K562 (cell line): Measurements from ENCODE around the gene ZEB2. TPM values are rescaled to one million over a fixed set of nuclear protein-coding genes. Genes with fewer than 3 reads are reported as not detected.

Experiments
- ATAC-seq: fragments of 200-7000 bp; cut with Tn5 transposase; 3 replicates; pipeline ENCODE4 v1.9.1; 2020; ENCODE audit warnings: moderate library complexity
- BruUV-seq: library from RNA; stranded (reverse); fragments of 400-500 nt; replicated peaks from 2 replicates; lab custom pipeline; 2021; lab: Mats Ljungman, UMichigan
- CTCF ChIA-PET: fragments of 300-600 bp; formaldehyde crosslinking; extraction: SDS; loops from one replicate; lab custom pipeline; 2021; ENCODE audit warnings: low intra/inter-chr PET ratio; lab: Yijun Ruan, JAX
- POLR2A ChIA-PET: fragments of 300-600, 350-650 bp; sonication (Branson Sonifier 250); formaldehyde crosslinking; extraction: SDS; loops from one replicate; lab custom pipeline; 2021; ENCODE audit warnings: antibody characterized with exemption, inconsistent platforms; lab: Yijun Ruan, JAX
- DNase-seq, 4 experiments: peaks; one replicate each; pipeline versions ENCODE4 v3.0.0 to v3.0.0-alpha.2; 2011 to 2018; ENCODE audit warnings: low spot score in 3 of 4, mixed read lengths in 3 of 4; ENCODE audit errors: extremely low read depth in 1 of 4
- FAIRE-seq: peaks from 2 replicates; lab custom pipeline; 2011; peaks lifted over from hg19 to GRCh38; lab: Jason Lieb, UNC
- H2AFZ ChIP-seq: 2 replicates; pipeline ENCODE4 v1.6.0; 2011; ENCODE audit warnings: low read depth, low read length, control low read depth, inconsistent platforms
- H3K27ac ChIP-seq: fragments of 200-600 bp; 3 replicates; pipeline ENCODE4 v1.8.0; 2011; ENCODE audit warnings: low read depth, mild to moderate bottlenecking, control low read depth, inconsistent platforms, low read length, moderate library complexity, mixed read lengths; ENCODE audit errors: extremely low read depth
- H3K27me3 ChIP-seq, 2 experiments: fragments of 300-600 bp in 1 of 2; 2 replicates in 1 of 2; 3 replicates in 1 of 2; pipeline versions ENCODE4 v1.6.0 to v1.8.0; 2011; ENCODE audit warnings: inconsistent platforms in 2 of 2, low read length in 2 of 2, mild to moderate bottlenecking in 1 of 2, mixed read lengths in 1 of 2, moderate library complexity in 1 of 2; ENCODE audit not compliant: control insufficient read depth in 2 of 2, insufficient read depth in 2 of 2
- H3K36me3 ChIP-seq: fragments of 300-600 bp; 3 replicates; pipeline ENCODE4 v1.8.0; 2011; ENCODE audit warnings: mild to moderate bottlenecking, low read length, inconsistent platforms; ENCODE audit not compliant: control insufficient read depth, insufficient read depth
- H3K4me1 ChIP-seq, 2 experiments: fragments of 200-600 bp in 1 of 2; replicated peaks in 1 of 2; 2 replicates in 1 of 2; 3 replicates in 1 of 2; pipeline versions ENCODE4 v1.5.1 to v1.8.0; 2011; ENCODE audit warnings: inconsistent platforms in 2 of 2, low read length in 2 of 2, mild to moderate bottlenecking in 1 of 2, mixed read lengths in 1 of 2, moderate library complexity in 1 of 2; ENCODE audit not compliant: control insufficient read depth in 2 of 2, insufficient read depth in 2 of 2
- H3K4me2 ChIP-seq: 2 replicates; pipeline ENCODE4 v1.6.1; 2011; ENCODE audit warnings: low read length, control low read depth, inconsistent platforms, mixed read lengths; ENCODE audit not compliant: insufficient read depth
- H3K4me3 ChIP-seq: fragments of 200-600 bp; sonication (generic), shearing (Covaris generic); 2 replicates; pipeline ENCODE4 v1.5.1; 2016; ENCODE audit warnings: control low read depth, inconsistent platforms
- H3K79me2 ChIP-seq: fragments of 200-600 bp; 3 replicates; pipeline ENCODE4 v1.8.0; 2011; ENCODE audit warnings: low read length, inconsistent platforms; ENCODE audit not compliant: control insufficient read depth, insufficient read depth
- H3K9ac ChIP-seq, 2 experiments: 2 replicates each; pipeline versions ENCODE4 v1.6.0 to v1.6.1; 2011; ENCODE audit warnings: low read depth in 2 of 2, low read length in 2 of 2, control low read depth in 1 of 2, inconsistent platforms in 1 of 2, mild to moderate bottlenecking in 1 of 2, mixed read lengths in 1 of 2; ENCODE audit not compliant: insufficient read depth in 1 of 2
- H3K9me1 ChIP-seq: one replicate; pipeline ENCODE4 v1.6.0; 2011; ENCODE audit warnings: inconsistent platforms, mild to moderate bottlenecking, low read length, moderate library complexity; ENCODE audit not compliant: control insufficient read depth, insufficient read depth
- H3K9me3 ChIP-seq: replicated peaks from 2 replicates; pipeline ENCODE4 v1.5.1; 2011; ENCODE audit warnings: low read depth, low read length, inconsistent platforms; ENCODE audit not compliant: control insufficient read depth, insufficient read depth
- H4K20me1 ChIP-seq: replicated peaks from 2 replicates; pipeline ENCODE4 v1.6.1; 2011; ENCODE audit warnings: low read length, inconsistent platforms, mixed read lengths; ENCODE audit not compliant: control insufficient read depth, insufficient read depth
- ARID1B ChIP-seq: fragments of 450-650 bp; IDR thresholded peaks from 2 replicates; pipeline ENCODE4 v1.6.1; 2016; ENCODE audit warnings: antibody characterized with exemption, mild to moderate bottlenecking, inconsistent platforms
- CBFA2T2 ChIP-seq: fragments of 450-650 bp; conservative IDR thresholded peaks from 2 replicates; pipeline ENCODE4 v1.6.1; 2017; ENCODE audit warnings: mild to moderate bottlenecking
- CBFA2T3 ChIP-seq: fragments of 450-650 bp; IDR thresholded peaks from 2 replicates; pipeline ENCODE4 v1.6.1; 2017
- CREB1 ChIP-seq, 2 experiments: sonication (generic) in 1 of 2; formaldehyde crosslinking in 1 of 2; IDR thresholded peaks; 2 replicates each; pipeline versions ENCODE4 v1.6.1 to v1.8.0; 2012 to 2022; ENCODE audit warnings: inconsistent platforms in 1 of 2, mild to moderate bottlenecking in 1 of 2, missing genetic modification reagents in 1 of 2, moderate library complexity in 1 of 2
- CTBP1 ChIP-seq: fragments of 450-650 bp; IDR thresholded peaks from 2 replicates; pipeline ENCODE4 v1.6.1; 2016; ENCODE audit warnings: borderline replicate concordance
- DPF2 ChIP-seq: fragments of 450-650 bp; IDR thresholded peaks from 2 replicates; pipeline ENCODE4 v1.6.1; 2016
- EP300 ChIP-seq: IDR thresholded peaks from 2 replicates; pipeline ENCODE4 v1.6.1; 2012; ENCODE audit warnings: low read length, improper control_type of control experiment
- HMGN3 ChIP-seq: IDR thresholded peaks from 2 replicates; pipeline ENCODE4 v1.6.1; 2011; ENCODE audit warnings: borderline replicate concordance, low read depth, mild to moderate bottlenecking, mixed read lengths, low read length; ENCODE audit not compliant: insufficient read length; ENCODE audit errors: extremely low read depth
- NCOA2 ChIP-seq, 2 experiments: fragments of 450-650 bp; IDR thresholded peaks; 2 replicates each; pipeline ENCODE4 v1.6.1; 2018; ENCODE audit warnings: mild to moderate bottlenecking in 2 of 2, moderate library complexity in 1 of 2; ENCODE audit not compliant: partially characterized antibody in 2 of 2
- NCOR1 ChIP-seq: fragments of 450-650 bp; IDR thresholded peaks from 2 replicates; pipeline ENCODE4 v1.6.1; 2016; ENCODE audit warnings: mild to moderate bottlenecking, moderate library complexity
- NFE2 ChIP-seq: IDR thresholded peaks from 2 replicates; pipeline ENCODE4 v1.6.1; 2014; ENCODE audit warnings: antibody characterized with exemption, low read depth
- RFX1 ChIP-seq: fragments of 450-650 bp; IDR thresholded peaks from 2 replicates; pipeline ENCODE4 v1.6.1; 2016; ENCODE audit warnings: mild to moderate bottlenecking, moderate library complexity
- RHOXF2B ChIP-seq: fragments of 250-450 bp; sonication (Bioruptor Pico); conservative IDR thresholded peaks from 2 replicates; pipeline ENCODE4 v1.5.1; 2021
- SETDB1 ChIP-seq: IDR thresholded peaks from one replicate; pipeline ENCODE4 v1.6.1; 2012; ENCODE audit warnings: low read length, control low read depth, inconsistent platforms
- SLC30A9 ChIP-seq: fragments of 250-450 bp; sonication (Bioruptor Pico); IDR thresholded peaks from 2 replicates; pipeline ENCODE4 v1.8.0; 2022; ENCODE audit warnings: mild to moderate bottlenecking, moderate library complexity
- SMARCA4 ChIP-seq: fragments of 450-650 bp; IDR thresholded peaks from 2 replicates; pipeline ENCODE4 v1.6.1; 2016
- SMARCE1 ChIP-seq: fragments of 450-650 bp; IDR thresholded peaks from 2 replicates; pipeline ENCODE4 v1.7.1; 2016; ENCODE audit warnings: mild to moderate bottlenecking
- SOX6 ChIP-seq: fragments of 450-650 bp; IDR thresholded peaks from 2 replicates; pipeline ENCODE4 v1.6.1; 2014; ENCODE audit warnings: mild to moderate bottlenecking
- TAL1 ChIP-seq: fragments of 450-650 bp; IDR thresholded peaks from 2 replicates; pipeline ENCODE4 v1.6.1; 2016; ENCODE audit warnings: mild to moderate bottlenecking
- TCF3 ChIP-seq: sonication (generic); formaldehyde crosslinking; IDR thresholded peaks from 2 replicates; pipeline ENCODE4 v1.4.0; 2020; ENCODE audit warnings: mild to moderate bottlenecking, missing genetic modification reagents
- TEAD4 ChIP-seq, 2 experiments: sonication (generic) in 1 of 2; formaldehyde crosslinking in 1 of 2; IDR thresholded peaks; 2 replicates each; pipeline versions ENCODE4 v1.6.1 to v1.8.0; 2012 to 2022; ENCODE audit warnings: borderline replicate concordance in 1 of 2, inconsistent platforms in 1 of 2, low read length in 1 of 2, mild to moderate bottlenecking in 1 of 2, missing genetic modification reagents in 1 of 2
- TRIM24 ChIP-seq, 2 experiments: fragments of 450-650 bp; IDR thresholded peaks; 2 replicates each; pipeline ENCODE4 v1.6.1; 2016
- ZEB2 ChIP-seq: fragments of 450-650 bp; IDR thresholded peaks from 2 replicates; pipeline ENCODE4 v1.6.1; 2016
- ZKSCAN8 ChIP-seq: fragments of 200-800 bp; sonication (Bioruptor generic); IDR thresholded peaks from 2 replicates; pipeline ENCODE4 v1.6.1; 2016; ENCODE audit warnings: missing genetic modification characterization, missing compliant biosample characterization
- ZNF384 ChIP-seq: IDR thresholded peaks from 2 replicates; pipeline ENCODE4 v1.6.1; 2012; ENCODE audit warnings: low read depth, low read length, improper control_type of control experiment
- WGBS: fragments of 100-300 bp; shearing (Covaris generic); methylation state at CpG from one replicate; pipeline ENCODE4 v1.1.6; 2016; ENCODE audit warnings: low coverage, mixed read lengths; ENCODE audit not compliant: insufficient coverage; ENCODE audit errors: missing lambda C conversion rate; 5-methylcytosine and 5-hydroxymethylcytosine counted together
- in situ Hi-C: fragments of 300-500 bp; cut with MboI; formaldehyde crosslinking; loops from 4 replicates; pipeline ENCODE4 v1.15.0; 2018; ENCODE audit warnings: inconsistent platforms, mixed read lengths
- intact Hi-C: fragments of 100-400 bp; cut with micrococcal nuclease; formaldehyde crosslinking; loops from 2 replicates; pipeline ENCODE4 v1.14.2; 2022
- polyA plus RNA-seq, 8 experiments: library from polyadenylated mRNA; depleted of rRNA in 4 of 8; stranded (reverse) in 5 of 8; unstranded in 3 of 8; fragments of >200 nt; fragmentation: Nextera tagmentation in 2 of 8; fragmentation: Illumina TruSeq in 1 of 8; extraction: Ambion mirVana in 2 of 8; extraction: Trizol in 1 of 8; gene quantifications; 2 replicates each; pipeline versions ENCODE4 v1.2.1 to v1.2.3, GENCODE V29; 2011 to 2014; ENCODE audit warnings: inconsistent platforms in 1 of 8, missing spikeins in 1 of 8
- total RNA-seq, 7 experiments: library from RNA; depleted of rRNA in 6 of 7; stranded (reverse); fragments of >200 nt in 6 of 7; fragmentation: Illumina TruSeq in 2 of 7; extraction: Trizol in 2 of 7; gene quantifications; 2 replicates each; pipeline versions ENCODE4 v1.2.1 to v1.2.3, GENCODE V29; 2011 to 2021; ENCODE audit warnings: low replicate concordance in 1 of 7
- TF ChIP-seq, protein P1 (sequence below): fragments of 250-450 bp; sonication (Bioruptor Pico); IDR thresholded peaks from 2 replicates; pipeline ENCODE4 v1.5.0; 2022; ENCODE audit warnings: mild to moderate bottlenecking

Gene ZEB2
- total and polyA plus RNA-seq, 9 of the 15 experiments (the other 6 are each of a cell fraction or from before 2014, with no cell fraction given): 15.1 to 113 (median 72.3) TPM

DNA sequence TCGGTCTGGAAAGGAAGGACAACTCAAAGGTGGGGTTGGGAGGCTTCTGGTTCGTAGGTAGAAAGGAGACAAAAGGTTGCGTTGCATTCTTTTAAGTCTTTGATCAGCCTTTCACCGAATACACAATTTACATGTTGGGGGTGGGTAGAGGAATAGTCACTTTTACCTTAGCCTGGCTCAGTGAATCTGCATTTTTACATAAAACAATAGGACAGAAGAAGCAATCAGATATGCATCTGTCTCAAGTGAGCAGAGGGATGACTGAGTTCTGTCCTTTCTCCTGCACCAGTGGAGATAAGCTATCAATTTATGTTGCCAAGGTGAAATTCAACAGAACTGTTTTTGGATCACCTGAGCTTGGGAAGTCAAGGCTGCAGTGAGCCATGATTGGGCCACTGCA lies 173.7 kb downstream of the ZEB2 start:
- no peak overlapping the region for H3K4me3 ChIP-seq
- H3K9me1 ChIP-seq: no peaks in the 10 kb centered on the region
- ATAC-seq (no peak), DNase-seq (no peak), FAIRE-seq (peak; percentile 69)
- H3K27ac ChIP-seq: no peak overlapping the region
- in situ Hi-C loops: no loop called here
- no peak overlapping the region; the same call in 1 of the 2 replicates for H3K4me2 ChIP-seq
- H4K20me1 ChIP-seq: no peaks in the 10 kb centered on the region
- TF ChIP-seq EP300 (peak; percentile 42; the same call in 1 of the 2 replicates), CTBP1 (peak; percentile 52; the same call in 1 of the 2 replicates), RFX1 (peak; percentile 58; the same call in 1 of the 2 replicates), TRIM24 (IDR thresholded peaks at IDR 0.05) (peak in 1 of 2 experiments; percentile 29; a peak in 1 of 4 replicates), SMARCA4 (peak; percentile 38; the same call in 1 of the 2 replicates), SETDB1 (no peak), DPF2 (peak; percentile 75; the same call in 1 of the 2 replicates), RHOXF2B (no peak), ARID1B (peak; percentile 74), TEAD4 (IDR thresholded peaks at IDR 0.05; ENCODE audit: low read length) (peak; percentile 48; the same call in 1 of the 2 replicates), TEAD4 (CRISPR knock-in tag; IDR thresholded peaks at IDR 0.05; ENCODE audit: borderline replicate concordance) (no peak), SMARCE1 (peak; percentile 41; the same call in 1 of the 2 replicates), HMGN3 (no peak), CBFA2T2 (peak; percentile 61), CREB1 (IDR thresholded peaks at IDR 0.05) (no peak), CREB1 (CRISPR knock-in tag; IDR thresholded peaks at IDR 0.05) (no peak), NCOR1 (peak; percentile 14; the same call in 1 of the 2 replicates), NCOA2 (IDR thresholded peaks at IDR 0.05; ENCODE audit: partially characterized antibody in 2 of 2) (no peak), SLC30A9 (no peak), NFE2 (peak; percentile 62), ZEB2 (peak; percentile 25; the same call in 1 of the 2 replicates), ZNF384 (no peak), SOX6 (peak; percentile 91), ZKSCAN8 (CRISPR knock-in tag) (no peak), CBFA2T3 (peak; percentile 80), TAL1 (peak; percentile 57; the same call in 1 of the 2 replicates), TCF3 (CRISPR knock-in tag) (peak; percentile 56)
- TF ChIP-seq, protein P1, sequence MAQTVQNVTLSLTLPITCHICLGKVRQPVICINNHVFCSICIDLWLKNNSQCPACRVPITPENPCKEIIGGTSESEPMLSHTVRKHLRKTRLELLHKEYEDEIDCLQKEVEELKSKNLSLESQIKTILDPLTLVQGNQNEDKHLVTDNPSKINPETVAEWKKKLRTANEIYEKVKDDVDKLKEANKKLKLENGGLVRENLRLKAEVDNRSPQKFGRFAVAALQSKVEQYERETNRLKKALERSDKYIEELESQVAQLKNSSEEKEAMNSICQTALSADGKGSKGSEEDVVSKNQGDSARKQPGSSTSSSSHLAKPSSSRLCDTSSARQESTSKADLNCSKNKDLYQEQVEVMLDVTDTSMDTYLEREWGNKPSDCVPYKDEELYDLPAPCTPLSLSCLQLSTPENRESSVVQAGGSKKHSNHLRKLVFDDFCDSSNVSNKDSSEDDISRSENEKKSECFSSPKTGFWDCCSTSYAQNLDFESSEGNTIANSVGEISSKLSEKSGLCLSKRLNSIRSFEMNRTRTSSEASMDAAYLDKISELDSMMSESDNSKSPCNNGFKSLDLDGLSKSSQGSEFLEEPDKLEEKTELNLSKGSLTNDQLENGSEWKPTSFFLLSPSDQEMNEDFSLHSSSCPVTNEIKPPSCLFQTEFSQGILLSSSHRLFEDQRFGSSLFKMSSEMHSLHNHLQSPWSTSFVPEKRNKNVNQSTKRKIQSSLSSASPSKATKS (CRISPR knock-in tag): no peak
- peaks cover 2 to 26% of the 10 kb centered on the region in 2 experiments; a peak in 3 of 5 replicates for H3K4me1 ChIP-seq
- 0 out of 2 replicates have a peak, but pooled peaks cover 6% of the 10 kb centered on the region for H3K9me3 ChIP-seq
- BruUV-seq: no TSS peak
- no peak overlapping the region for H3K9ac ChIP-seq
- no peaks in the 10 kb centered on the region for H3K27me3 ChIP-seq
- no peaks in the 10 kb centered on the region for H3K79me2 ChIP-seq
- 48% methylated on average over 3 of the region's 4 CpGs for WGBS
- POLR2A ChIA-PET: interaction anchor here (0.7 kb wide), 1 partner anchor 729 kb away, joined by 3 read pairs; no protein-coding TSS in a partner anchor
- no peaks in the 10 kb centered on the region for H3K36me3 ChIP-seq
- peak overlapping the region; percentile 46; the same call in 1 of the 2 replicates for H2AFZ ChIP-seq
- intact Hi-C loops: no loop called here
- CTCF ChIA-PET: no interaction called here
